ENCODE data around the gene NDUFAB1. TPM values are rescaled to one million over a fixed set of nuclear protein-coding genes. Genes with fewer than 3 reads are reported as not detected.
"Not testable (repeated sequence)": the region's sequence is repeated elsewhere in the genome, so short reads cannot be mapped to it uniquely, and the experiment has no call there.

Gene NDUFAB1
- total RNA-seq, 4 donors from 2014 or later: 76.6 to 115 (median 84.4) TPM

DNA sequence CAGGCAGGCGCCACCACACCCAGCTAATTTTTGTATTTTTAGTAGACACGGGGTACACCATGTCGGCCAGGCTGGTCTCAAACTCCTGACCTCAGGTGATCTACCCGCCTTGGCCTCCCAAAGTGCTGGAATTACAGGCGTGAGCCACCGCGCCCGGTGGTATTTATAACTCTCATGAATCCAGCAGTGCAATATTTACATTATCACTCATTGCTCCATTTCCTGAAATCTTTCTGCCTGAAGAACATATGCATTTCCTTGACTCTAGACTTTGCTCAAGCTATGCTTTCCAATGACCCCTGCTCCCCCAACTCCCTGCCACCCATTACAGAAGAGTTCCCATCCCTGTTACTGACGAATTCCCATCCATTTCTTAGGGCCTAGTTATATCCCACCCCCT, 19.7 kb upstream of the NDUFAB1 start:
- H3K36me3 ChIP-seq: peaks cover 26 to 92% (median 60%) of the 10 kb centered on the region in 4 donors

DNA sequence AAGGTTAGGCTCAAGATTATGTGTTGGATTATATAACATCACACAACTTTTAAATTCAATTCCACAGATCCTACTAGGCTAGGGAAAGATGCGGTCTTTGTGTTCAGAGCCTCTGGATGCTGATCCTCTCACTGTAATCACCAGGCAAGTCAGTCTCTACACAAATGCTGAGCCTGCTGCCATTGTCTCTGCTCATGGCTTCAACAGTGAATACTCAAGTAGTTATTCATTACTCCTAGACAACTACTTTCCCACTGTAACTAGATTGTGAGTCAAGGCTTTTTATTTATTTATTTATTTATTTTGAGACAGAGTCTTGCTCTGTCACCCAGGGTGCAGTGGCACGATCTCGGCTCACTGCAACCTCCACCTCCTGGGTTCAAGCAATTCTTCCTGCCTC, 15.8 kb upstream of the NDUFAB1 start:
- H3K4me1 ChIP-seq: no peaks in the 10 kb centered on the region
- no peak overlapping the region for H3K4me3 ChIP-seq
- no peaks in the 10 kb centered on the region for H3K9me3 ChIP-seq
- no peaks in the 10 kb centered on the region for H3K27me3 ChIP-seq
- TF ChIP-seq, protein P1, sequence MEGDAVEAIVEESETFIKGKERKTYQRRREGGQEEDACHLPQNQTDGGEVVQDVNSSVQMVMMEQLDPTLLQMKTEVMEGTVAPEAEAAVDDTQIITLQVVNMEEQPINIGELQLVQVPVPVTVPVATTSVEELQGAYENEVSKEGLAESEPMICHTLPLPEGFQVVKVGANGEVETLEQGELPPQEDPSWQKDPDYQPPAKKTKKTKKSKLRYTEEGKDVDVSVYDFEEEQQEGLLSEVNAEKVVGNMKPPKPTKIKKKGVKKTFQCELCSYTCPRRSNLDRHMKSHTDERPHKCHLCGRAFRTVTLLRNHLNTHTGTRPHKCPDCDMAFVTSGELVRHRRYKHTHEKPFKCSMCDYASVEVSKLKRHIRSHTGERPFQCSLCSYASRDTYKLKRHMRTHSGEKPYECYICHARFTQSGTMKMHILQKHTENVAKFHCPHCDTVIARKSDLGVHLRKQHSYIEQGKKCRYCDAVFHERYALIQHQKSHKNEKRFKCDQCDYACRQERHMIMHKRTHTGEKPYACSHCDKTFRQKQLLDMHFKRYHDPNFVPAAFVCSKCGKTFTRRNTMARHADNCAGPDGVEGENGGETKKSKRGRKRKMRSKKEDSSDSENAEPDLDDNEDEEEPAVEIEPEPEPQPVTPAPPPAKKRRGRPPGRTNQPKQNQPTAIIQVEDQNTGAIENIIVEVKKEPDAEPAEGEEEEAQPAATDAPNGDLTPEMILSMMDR (IDR thresholded peaks at IDR 0.05): no peak
- TF ChIP-seq POLR2AphosphoS5 (IDR thresholded peaks at IDR 0.05): no peak
- no peak for TF ChIP-seq EP300 (IDR thresholded peaks at IDR 0.05)
- TF ChIP-seq POLR2A (IDR thresholded peaks at IDR 0.05; ENCODE audit: low read depth): no peak
- 98% methylated on average over 3 of the region's 3 CpGs for WGBS
- no peak overlapping the region for H3K27ac ChIP-seq (replicated peaks in 1 of 4)
- no peak for DNase-seq (ENCODE audit: extremely low spot score)
- intact Hi-C loops (cut with DNase I): no loop called here
- peaks cover 13 to 90% (median 41%) of the 10 kb centered on the region in 4 donors for H3K36me3 ChIP-seq

More for the DNA sequence above, 19.7 kb upstream of the NDUFAB1 start:
- Histone ChIP-seq H3K4me3 (no peak overlapping the region), H3K4me1 (no peaks in the 10 kb centered on the region), H3K27me3 (no peaks in the 10 kb centered on the region), H3K9me3 (no peaks in the 10 kb centered on the region), H3K27ac (replicated peaks in 1 of 4) (no peak overlapping the region)
- 93% methylated on average over 9 of the region's 9 CpGs for WGBS
- TF ChIP-seq POLR2A (IDR thresholded peaks at IDR 0.05; ENCODE audit: low read depth) (no peak), POLR2AphosphoS5 (IDR thresholded peaks at IDR 0.05) (no peak), EP300 (IDR thresholded peaks at IDR 0.05) (no peak)
- TF ChIP-seq, protein P1 (IDR thresholded peaks at IDR 0.05): no peak
- intact Hi-C loops (cut with DNase I): no loop called here
- no peak for DNase-seq (ENCODE audit: extremely low spot score)

DNA sequence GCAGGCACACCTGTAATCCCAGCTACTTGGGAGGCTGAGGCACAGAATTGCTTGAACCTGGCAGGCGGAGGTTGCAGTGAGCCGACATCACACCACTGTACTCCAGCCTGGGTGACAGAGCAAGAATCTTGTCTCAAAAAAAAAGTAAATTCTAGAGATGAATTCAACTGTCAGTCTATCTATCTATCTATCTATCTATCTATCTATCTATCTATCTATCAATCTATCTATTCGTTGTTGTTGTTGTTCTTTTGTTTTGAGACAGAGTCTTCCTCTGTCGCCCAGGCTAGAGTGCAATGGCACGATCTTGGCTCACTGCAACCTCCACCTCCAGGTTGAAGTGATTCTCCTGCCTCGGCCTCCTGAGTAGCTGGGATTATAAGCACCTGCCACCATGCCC, 14.8 kb upstream of the NDUFAB1 start:
- H3K36me3 ChIP-seq: peaks cover 18 to 90% (median 46%) of the 10 kb centered on the region in 4 donors
- H3K4me1 ChIP-seq; H3K9me3 ChIP-seq; DNase-seq (ENCODE audit: extremely low spot score); H3K4me3 ChIP-seq; H3K27me3 ChIP-seq; H3K27ac ChIP-seq (replicated peaks in 1 of 4); intact Hi-C loops (cut with DNase I): not testable (repeated sequence)
- WGBS: over 99% methylated on average over 6 of the region's 6 CpGs

DNA sequence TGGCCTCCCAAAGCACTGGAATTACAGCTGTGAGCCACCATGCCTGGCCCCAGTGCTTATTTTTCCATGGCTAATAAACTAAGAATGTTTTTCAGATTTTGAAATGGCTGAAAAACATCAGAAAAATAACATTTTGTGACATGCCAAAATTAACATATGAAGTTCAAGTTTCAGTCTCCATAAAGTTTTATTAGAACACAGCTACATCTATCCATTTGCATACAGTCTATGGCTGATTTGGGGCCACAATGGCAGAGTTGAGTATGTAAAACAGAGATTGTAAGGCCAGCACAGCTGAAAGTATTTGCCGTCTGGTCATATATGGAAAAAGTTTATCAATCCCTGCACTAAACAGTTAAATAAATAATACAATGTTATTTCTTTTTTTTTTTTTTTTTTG, 13.8 kb upstream of the NDUFAB1 start:
- no peak for DNase-seq (ENCODE audit: extremely low spot score)
- no peaks in the 10 kb centered on the region for H3K9me3 ChIP-seq
- H3K4me3 ChIP-seq: no peak overlapping the region
- TF ChIP-seq POLR2AphosphoS5 (IDR thresholded peaks at IDR 0.05) (no peak), EP300 (IDR thresholded peaks at IDR 0.05) (no peak), POLR2A (IDR thresholded peaks at IDR 0.05; ENCODE audit: low read depth) (no peak)
- TF ChIP-seq, protein P1 (IDR thresholded peaks at IDR 0.05): no peak
- H3K27me3 ChIP-seq: no peaks in the 10 kb centered on the region
- H3K4me1 ChIP-seq: no peaks in the 10 kb centered on the region
- 97% methylated on average over 1 of the region's 1 CpG for WGBS
- no peak overlapping the region for H3K27ac ChIP-seq (replicated peaks in 1 of 4)
- intact Hi-C loops (cut with DNase I): no loop called here
- peaks cover 24 to 89% (median 49%) of the 10 kb centered on the region in 4 donors for H3K36me3 ChIP-seq

DNA sequence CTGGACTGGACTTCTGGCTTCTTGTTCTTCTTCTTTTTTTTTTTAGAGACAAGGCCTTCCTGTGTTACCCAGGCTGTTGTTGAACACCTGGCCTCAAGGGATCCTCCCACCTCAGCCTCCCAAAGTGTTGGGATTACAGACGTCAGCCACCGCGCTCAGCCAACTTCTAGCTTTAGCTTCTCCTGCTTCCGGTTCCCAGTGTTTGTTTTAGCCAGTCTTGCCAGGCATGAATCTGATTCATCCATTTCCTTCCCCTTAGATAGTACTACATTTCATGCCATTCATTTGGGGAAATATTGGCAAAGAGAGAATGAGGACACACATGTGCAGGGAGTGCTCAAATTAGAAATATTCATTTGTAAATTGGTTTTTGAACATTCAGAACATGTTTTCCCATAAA, 12.1 kb upstream of the NDUFAB1 start:
- Histone ChIP-seq H3K27me3 (no peaks in the 10 kb centered on the region), H3K4me1 (no peaks in the 10 kb centered on the region), H3K9me3 (no peaks in the 10 kb centered on the region), H3K4me3 (no peak overlapping the region), H3K27ac (replicated peaks in 1 of 4) (no peak overlapping the region), H3K36me3 (peaks cover 23 to 94% (median 60%) of the 10 kb centered on the region in 4 donors)
- DNase-seq (ENCODE audit: extremely low spot score): no peak
- TF ChIP-seq, protein P1 (IDR thresholded peaks at IDR 0.05): no peak
- TF ChIP-seq EP300 (IDR thresholded peaks at IDR 0.05) (no peak), POLR2A (IDR thresholded peaks at IDR 0.05; ENCODE audit: low read depth) (no peak), POLR2AphosphoS5 (IDR thresholded peaks at IDR 0.05) (no peak)
- 70% methylated on average over 4 of the region's 4 CpGs for WGBS
- intact Hi-C loops (cut with DNase I): no loop called here
